Fibroblast of skin of back (primary cell): ENCODE results near the gene NELFE.
A peak's percentile ranks its signal among the peaks of the same experiment; 100 is the strongest.
"Not testable (repeated sequence)": the region's sequence is repeated elsewhere in the genome, so short reads cannot be mapped to it uniquely, and the experiment has no call there.

Source experiments
- DNase-seq: peaks from one replicate; pipeline ENCODE4 v3.0.0-alpha.2; 2013

Gene NELFE

DNA sequence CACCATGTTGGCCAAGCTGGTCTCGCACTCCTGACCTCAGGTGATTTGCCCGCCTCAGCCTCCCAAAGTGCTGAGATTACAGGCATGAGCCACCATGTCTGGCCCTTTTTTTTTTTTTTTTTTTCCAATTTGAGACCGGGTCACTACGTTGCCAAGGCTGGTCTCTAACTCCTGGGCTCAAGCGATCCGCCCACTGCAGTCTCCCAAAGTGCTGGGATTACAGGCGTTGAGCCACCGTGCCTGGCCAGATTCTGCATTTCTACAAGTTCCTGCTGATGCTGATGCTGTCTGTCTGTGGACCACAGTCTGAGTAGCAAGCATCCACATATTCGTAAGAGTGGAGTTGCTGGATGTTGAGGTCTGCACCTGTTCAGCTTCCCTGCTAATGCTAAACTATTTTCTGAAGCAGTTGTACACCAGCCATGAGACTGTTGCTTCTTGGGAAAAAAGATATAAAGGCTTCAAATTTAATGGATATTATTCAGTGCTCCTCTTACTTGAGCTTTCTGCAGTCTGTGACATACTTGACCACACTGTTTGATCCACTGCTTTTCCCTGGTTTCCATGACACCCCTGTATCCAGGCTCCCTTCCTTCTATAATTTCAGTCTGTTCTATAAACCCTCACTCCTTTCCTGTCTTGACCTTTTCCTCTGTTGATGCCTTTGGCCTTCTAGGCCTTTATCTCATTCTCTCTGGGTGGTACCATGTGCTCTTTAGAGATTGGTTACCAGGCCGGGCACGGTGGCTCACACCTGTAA is 46.8 kb downstream of the NELFE start:
- DNase-seq, result no peak

DNA sequence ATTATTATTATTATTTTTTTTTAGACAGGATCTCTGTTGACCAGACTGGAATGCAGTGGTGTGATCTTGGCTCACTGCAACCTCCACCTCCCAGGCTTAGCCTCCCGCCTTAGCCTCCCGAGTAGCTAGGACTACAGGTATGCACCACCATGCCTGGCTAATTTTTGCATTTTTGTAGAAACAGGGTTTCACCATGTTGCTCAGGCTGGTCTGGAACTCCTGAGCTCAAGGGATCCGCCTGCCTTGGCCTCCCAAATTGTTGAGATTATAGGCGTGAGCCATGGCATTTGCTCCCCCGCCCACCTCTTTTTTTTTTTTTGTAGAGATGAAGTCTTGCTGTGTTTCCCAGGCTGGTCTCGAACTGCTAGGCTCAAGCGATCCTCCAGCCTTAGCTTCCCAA is 49.5 kb downstream of the NELFE start:
- DNase-seq, result not testable (repeated sequence)

DNA sequence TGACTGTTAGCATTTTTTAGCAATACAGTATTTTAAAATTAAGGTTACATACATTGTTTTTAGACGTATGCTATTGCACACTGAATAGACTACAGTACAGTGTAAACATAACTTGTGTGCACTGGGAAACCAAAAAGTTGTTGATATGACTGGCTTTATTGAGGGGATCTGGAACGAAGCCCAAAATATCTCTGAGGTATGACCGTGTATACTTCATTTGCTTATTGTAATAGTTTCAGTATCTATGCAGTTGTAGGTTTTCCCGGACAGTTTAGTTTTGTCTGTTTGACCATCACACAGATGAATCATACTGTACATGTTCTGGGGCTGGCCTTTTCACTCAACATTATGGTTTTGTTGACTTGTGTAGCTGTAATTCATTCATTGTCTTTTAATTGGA is 50.0 kb downstream of the NELFE start:
- DNase-seq, result peak; percentile 46

DNA sequence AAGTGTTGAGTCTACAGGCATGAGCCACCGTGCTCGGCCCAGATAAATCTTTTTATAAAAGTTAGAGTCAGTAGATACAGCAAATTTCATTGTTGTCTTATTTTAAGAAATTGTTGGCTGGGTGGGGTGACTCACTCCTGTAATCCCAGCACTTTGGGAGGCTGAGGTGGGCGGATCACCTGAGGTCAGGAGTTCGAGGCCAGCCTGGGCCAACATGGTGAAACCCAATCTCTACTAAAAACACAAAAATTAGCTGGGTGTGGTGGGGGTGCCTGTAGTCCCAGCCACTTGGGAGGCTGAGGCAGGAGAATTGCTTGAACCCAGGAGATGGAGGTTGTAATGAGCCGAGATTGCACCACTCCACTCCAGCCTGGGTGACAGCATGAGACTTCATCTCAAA is 50.5 kb downstream of the NELFE start:
- DNase-seq, result not testable (repeated sequence)

DNA sequence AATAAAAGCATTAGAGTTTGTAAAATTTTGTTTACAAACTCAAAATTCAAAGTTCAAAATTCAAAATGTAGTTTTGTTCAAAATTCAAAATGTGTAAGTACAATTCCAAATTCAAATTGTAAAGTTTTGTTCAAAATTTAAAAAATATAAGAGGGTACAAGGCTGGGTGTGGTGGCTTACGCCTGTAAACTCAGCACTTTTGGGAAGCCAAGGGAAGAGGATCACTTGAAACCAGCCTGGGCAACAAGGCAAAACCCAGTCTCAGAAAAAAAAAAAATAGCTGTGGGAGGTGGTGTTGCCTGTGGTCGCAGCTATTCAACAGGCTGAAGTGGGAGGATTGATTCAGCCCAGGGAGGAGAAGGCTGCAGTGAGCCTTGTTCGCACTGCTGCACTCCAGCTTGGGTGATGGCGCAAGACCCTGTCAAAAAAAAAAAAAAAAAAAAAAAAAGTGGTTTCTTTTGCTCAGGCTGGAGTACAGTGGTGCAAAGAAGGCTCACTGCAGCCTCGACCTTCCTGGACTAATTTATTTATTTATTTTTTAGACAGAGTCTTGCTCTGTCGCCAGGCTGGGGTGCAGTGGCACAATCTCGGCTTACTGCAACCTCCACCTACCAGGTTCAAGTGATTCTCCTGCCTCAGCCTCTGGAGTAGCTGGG is 51.5 kb downstream of the NELFE start:
- DNase-seq, result peak; percentile 35

DNA sequence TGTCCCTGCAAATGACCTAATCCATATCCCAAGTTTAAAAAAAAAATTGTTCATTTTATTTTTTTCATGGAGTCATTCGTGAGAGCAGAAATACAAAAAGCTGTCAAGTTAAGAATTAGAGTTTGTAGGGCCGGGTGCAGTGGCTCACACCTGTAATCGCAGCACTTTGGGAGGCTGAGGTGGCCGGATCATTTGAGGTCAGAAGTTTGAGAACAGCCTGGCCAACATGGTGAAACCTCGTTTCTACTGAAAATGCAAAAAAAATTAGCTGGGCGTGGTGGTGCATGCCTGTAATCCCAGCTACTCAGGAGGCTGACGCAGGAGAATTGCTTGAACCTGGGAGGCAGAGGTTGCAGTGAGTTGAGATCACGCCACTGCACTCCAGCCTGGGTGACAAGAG is 52.0 kb downstream of the NELFE start:
- not testable (repeated sequence) for DNase-seq

DNA sequence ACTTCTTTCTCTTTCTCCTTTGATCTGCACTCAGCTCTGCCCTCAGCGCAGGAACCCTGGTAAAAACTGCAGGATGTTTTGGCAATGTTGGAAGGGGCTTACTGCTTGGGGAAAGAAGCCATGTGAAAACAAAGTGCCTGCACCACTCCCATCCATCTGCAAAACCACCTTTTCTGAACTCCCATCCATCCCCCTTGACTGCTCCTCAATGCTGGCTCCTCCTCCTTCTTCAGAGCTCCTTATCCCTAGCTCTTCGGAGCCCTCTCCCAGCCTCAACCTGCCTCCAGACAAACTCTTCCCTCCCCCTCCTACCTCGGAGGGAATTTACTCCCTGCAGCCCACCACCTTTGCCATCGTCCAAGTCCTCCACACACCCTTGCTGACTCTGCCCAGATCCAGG is 52.6 kb downstream of the NELFE start:
- DNase-seq, result no peak

- DNase-seq, result no peak
These were observed 53.7 kb downstream of the NELFE start for GRCh38 chr6:31905041-31905440.

- DNase-seq, result peak; percentile 15
These were observed 54.8 kb downstream of the NELFE start for GRCh38 chr6:31903957-31904356.
